Measurements from ENCODE around the gene CALCR.

DNA sequence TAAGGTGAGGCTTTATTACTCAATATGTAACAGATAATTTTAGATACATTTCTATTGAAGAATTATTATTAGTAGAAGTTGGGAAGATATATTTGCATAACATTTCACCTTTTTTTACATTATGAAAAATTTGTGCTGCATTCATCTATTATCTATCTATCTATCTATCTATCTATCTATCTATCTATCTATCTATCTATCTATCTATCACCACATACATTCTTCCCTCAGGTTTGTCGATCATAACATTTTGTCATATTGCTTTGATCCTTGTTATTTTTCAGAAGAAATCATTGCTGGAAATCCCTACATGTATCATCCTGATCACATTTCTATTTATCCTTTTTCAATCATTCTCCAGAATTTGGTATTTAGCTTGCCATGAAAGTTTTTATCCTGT is 49.3 kb upstream of the CALCR start:
- TF ChIP-seq POLR2A (IDR thresholded peaks at IDR 0.05; ENCODE audit: low read depth, low read length) (no peak), TAF1 (IDR thresholded peaks at IDR 0.05; ENCODE audit: low read depth, low read length) (no peak), POLR2AphosphoS5 (IDR thresholded peaks at IDR 0.05; ENCODE audit: low read depth, low read length) (no peak)

Data from GM12891 (cell line).